HG02884 (cell line): Measurements from ENCODE around the gene ZNF536.
"Not testable (repeated sequence)": the region's sequence is repeated elsewhere in the genome, so short reads cannot be mapped to it uniquely, and the experiment has no call there.

Experiments used
- ATAC-seq: cut with Tn5 transposase; IDR thresholded peaks from one replicate; pipeline ENCODE4 v1.9.1; 2021; ENCODE audit warnings: mild to moderate bottlenecking, moderate library complexity; ENCODE audit not compliant: unreplicated experiment

The ZNF536 gene

DNA sequence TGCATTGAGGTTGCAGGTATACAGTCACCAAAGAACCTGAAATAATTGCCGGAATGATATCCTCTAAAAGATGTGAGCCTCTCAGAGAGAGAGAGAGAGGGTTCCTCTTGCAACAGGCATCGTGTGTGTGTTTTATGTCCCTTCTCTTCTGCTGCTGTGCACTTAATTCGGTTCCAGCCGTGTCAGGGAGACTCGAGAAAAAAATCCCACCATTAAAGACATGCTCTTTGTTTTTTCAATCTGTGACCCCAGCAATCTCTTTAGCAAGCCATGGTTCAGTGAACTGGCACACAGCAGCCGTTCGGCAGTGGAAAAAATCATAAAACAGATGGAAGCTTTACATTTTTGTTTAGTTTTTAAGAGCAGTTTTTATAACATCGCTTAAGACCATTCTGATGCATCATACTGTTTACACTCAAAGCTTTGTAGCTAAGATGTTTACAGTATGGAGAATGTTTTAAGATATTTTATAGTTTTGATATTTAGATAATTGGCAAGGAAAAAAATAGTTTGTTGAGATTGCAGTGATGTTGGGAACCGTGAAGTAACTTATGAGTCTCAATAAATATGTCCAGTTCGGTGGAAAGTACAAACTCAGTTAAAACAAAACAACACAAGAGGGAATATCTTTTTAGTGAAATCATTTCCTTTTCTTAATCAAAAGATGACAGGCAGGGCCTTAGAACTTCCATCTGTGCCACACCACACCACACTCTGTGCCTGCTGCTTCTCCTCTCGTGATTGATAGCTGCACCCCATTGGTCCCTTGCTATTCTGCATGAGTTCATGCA is 31.2 kb upstream of the ZNF536 start:
- ATAC-seq: no peak

DNA sequence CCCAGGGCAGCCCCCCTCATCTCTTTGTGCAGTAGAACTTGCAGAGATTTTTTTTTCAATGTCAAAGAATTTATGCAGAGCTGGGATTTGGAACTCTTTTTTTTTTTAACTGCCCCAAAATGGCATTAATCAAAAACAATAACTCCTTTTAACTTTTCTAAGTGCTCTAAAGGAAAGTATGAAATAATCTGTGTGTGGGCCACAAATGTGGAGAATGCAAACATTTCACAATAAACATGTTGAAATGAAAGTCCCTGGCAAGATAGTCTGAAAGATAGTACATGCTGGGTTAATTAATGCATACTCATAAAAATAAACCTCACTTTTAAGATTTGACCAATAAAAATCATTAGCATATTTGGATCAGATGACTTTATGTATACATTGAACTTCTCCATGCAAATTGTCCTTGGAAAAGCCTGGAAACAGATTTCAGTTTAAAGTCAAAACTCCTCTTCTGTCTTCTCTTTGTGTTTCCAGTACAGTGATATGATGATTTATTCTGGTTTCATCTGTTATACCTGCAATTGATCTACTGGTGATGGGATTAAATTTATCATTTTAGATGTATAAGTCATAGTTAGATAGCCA is 30.5 kb upstream of the ZNF536 start:
- no peak for ATAC-seq

DNA sequence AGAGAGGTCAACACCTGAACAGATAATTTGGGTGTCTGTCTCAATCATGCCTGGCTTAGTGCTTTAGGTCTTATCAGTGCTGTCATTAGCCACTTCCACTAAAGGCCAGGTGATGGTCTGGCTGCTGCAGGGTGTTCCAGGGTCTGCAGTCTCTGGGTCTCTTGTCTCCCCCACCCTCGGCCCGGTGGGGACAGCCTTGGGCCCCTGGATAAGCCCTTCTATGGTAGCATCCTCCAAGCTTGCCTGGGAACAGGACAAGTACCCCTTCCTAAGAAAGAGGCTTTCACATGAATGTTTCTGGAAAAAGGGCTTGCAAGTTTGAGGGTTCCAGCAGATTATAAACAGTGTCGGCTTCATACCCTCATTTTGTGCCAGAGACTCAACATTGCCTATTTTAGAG is 29.3 kb upstream of the ZNF536 start:
- ATAC-seq: no peak

DNA sequence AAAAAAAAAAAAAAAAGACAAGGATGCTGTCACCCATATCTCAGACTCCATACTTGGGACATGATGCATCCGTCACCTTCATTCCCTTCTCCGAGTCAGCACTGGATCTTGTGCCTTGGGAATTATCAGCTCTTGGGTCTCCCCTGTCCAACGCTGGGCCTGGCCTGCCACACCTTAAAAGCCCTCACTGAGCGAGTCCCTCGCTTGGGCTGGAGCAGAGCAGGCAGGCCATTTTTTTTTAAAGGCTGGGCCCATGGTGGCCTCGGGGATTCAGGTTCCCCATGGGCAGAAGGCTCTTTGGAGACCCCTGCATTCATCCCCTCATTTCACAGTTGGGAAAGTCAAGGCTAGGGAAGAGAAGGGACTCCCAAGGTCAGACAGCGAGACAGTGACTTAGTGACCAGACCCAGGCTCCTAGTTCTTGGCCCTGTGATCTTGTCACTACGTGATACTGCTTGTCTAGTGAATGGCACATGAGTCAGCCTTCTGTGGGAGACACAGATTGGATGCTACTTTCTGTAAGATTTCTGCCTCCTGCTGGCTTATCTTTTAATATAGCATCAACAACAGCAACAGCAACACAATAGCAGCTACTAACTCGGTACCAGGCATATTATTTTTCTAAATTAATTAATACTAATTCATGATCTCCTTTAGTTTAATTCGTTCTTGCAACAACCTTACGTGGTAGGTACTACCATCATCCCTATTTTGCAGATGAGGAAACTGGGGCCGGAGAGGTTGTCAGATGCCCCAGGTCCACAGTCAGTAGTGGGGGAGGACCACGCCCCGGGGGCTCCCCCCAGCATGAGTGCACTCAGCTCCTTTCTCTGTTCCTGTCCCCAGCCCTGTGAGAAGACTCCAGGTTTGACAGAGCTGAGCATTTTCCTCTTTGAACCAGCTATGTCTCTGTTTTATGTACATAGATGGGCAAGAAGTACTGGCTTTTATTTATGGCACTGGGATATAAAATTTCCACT is 27.4 kb upstream of the ZNF536 start:
- no peak for ATAC-seq

DNA sequence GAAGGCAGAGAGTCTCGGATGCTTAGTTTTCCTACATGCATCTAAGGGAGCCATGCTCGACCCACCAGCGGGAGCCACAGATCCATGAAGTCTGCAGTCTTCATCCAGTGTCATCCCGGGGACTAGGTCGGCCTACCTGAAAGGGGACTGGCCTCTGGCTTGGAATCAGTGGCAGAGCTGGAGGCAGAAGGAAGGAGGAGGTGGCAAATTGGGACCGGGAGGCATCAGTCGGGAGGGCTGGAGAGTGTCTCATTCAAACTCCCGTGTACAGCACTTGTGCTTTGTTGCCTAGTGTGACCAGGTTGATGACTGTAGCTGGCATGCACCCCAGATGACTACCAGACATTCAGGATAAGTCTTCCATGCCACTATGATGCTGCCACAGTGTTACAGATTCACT is 26.5 kb upstream of the ZNF536 start:
- no peak for ATAC-seq

DNA sequence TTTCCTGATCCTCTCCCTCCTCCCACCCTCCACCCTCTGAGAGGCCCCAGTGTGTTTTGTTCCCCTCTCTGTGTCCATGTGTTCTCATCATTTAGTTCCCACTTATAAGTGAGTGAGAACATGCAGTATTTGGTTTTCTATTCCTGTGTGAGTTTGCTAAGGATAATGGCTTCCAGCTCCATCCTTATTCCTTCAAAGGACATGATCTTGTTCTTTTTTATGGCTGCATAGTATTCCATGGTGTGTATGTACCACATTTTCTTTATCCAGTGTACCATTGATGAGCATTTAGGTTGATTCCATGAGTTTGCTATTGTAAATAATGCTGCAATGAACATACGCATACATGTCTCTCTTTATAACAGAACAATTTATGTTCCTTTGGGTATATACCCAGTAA is 25.7 kb upstream of the ZNF536 start:
- ATAC-seq: not testable (repeated sequence)

DNA sequence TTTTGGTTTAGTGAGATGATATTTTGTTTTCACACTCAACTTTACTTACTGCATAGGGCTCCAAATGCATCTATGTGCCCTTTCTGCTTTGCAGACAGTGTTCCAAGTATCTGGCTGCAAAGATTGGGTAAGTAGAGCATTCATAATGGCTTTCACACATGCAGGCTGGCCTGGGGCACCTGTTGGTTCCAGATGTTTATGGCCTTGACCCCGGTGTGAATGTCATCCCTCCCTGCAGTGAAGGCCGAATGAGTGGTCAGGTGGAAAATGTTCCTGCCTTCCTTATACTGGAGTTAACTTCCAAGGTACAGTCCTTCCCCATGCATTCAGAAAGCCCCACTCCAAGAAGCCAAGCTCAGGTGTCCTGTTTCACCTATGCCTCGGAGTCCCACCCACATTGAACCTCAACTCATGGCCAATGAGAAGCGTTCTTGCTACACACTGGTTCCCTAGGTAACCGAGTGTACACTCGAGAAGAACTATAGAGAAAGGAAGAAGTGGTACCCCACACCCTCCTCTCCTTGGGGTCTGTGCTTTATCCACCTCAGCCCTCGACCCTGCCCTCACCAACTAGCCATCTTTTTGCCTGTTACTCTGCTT is 23.0 kb upstream of the ZNF536 start:
- no peak for ATAC-seq

DNA sequence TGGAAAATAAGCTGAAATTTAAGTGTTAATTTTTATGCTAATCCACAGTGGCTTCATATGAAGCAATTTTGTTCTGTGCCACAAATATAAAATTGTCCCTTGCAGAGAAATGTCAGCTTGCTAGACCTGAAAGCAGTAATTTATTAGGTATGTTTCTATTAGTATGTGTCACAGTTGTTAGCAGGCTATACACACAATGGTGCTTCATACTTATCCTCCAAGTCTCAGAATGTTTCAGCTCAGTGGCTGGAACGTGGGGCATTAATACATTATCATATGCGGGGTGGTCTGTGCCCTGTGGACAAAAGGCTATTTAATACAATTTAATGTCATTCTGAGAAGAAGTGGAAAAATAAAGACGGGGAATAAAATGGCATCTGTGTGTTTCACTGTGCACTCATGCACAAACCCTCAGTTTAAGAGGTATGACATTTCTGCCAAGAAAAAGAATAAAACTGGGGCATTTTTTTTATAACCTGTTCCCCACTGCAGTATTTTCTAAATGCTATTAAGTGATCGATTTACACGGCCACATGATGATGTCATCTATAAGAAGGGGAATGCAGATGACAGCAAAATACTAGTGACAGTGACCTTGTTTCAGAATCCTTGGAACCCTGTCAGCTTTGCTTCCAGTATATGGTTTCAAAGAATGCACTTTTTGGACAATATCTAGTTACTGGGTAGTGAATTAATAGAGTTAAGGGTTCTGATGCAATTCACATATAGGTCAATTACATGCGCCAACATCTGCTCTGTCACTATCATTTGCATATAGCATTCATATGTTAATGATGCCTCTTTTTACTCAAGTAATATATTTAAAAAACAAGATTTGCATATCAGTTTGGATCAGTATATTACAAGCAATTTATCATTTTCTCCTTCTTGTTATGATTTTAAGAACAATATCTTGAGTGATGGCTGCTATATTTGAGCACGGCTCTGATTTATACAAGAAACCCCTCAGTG is 21.2 kb upstream of the ZNF536 start:
- ATAC-seq: no peak

DNA sequence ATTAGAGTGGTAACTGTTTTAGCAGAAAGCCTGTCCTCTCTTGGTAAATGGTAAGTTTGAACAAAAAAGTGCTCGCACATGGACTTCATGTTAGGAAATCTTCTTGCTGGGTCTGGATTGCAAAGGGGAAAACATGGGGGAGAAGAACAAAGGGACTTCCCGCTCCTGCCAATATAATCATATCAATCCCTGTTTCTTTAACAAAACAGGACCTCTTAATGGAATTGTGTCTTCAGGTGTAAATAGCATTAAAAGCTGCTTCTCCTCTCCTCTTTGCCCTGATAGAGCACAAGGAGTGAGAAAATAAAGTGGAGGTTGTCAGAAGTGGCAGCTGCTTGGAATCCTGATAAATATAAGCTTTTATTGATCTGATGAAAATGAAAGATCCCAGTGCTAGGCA is 20.4 kb upstream of the ZNF536 start:
- ATAC-seq: no peak

DNA sequence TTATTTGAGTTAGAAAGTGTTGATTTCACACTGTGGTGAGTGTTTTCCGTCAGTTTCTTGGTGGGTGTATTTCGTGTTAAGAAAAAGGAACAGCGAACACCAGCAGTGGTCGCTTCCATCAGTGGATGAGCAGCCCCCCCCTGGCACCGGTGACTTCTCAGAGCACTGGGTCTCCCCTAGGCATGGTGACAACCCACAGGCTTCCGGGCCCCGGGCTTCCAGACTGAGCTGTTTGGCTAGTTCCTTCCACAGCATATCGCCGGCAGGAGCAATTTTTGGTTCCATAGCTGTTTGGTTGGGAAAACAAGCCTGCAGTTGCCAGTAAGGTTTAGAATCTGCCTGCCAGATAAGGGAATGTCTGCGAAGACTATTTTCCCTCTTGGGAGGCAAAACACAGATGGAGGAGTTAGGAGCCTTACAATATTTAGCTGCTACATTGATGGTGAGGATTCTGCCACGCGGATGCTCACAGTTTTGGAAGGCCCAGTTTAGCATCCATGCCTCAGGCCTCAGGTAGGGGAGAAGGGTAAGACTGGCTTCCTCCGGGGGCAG is 18.7 kb upstream of the ZNF536 start:
- no peak for ATAC-seq

DNA sequence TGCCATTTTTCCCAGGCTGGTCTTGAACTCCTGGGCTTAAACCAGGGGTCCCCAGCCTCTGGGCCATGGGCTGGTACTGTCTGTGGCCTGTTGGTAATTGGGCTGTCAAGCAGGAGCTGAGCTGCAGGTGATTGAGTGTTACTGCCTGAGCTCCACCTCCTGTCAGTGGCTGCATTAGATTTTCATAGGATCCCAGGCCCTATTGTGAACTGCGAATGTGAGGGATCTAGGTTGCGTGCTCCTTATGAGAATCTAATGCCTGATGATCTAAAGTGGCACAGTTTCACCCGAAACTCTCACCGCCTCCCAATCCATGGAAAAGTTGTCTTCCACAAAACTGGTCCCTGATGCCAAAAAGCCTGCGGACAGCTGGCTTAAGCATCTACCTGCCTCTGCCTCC is 16.6 kb upstream of the ZNF536 start:
- no peak for ATAC-seq

DNA sequence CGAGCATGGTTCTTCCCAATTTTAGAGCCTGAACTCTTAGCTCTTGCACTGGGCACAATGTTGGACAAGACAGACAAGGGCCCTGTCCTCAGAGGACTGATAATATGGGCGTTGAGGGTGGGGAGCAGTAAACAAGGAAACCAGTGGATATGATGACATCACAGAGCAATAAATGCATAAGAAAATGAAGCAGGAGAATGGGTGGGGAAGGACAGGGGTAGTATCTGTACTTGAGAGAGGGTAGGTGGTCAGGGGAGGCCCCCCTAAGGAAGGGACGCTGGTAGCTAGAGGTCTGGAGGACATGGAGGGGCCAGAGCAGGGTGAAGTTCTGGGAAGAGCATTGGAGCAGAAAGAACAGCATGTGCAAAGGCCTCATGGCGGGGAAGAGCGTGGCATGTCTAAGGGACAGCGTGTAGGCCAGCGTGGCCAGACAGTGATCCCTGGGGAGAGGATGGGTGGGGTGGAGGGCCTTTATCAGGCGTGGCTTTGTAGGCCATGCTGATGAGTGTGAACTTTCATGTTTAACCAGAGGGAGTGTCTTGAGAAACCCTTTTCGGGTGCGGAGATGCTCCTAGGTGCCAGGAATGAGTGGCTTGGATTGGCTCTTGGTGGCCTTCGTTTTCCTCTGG is 15.1 kb upstream of the ZNF536 start:
- ATAC-seq: no peak

DNA sequence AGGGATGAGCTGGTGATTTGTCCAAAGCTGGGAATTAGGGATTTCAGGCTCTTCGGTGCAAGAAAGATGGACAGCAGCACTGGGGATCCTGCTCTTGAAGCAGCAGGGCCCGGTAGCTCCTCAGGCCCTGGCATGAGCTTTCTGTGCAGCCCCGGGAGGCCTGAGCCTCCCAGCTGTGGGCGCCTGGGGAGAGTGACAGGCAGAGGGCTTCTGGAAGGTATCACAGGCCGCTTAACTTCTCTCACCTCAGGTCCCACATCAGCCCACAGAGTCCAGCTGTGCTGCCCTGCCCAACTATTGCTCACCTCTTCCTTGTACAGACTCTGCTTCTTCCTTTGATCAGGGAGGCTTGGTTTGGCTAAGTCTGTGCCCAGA is 14.6 kb upstream of the ZNF536 start:
- no peak for ATAC-seq

DNA sequence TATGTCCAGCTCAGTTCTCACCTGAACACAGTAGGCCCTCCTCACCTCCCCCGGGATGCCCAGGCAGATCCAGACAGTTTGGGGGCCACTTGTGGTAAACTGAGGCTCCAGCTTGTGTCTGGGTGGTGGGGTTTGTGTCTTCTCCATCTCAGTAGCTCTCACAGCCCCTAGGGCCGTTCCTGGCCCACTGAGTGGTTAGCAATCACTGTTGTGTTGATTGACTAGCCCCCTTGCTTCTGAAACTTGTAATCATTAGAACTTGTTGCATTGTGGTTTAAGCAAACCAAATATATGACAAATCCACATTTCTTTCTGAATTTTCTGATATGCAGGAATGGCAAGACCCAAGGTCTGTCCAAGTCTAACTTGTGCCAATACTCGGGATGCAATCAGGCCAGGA is 13.9 kb upstream of the ZNF536 start:
- ATAC-seq: no peak

DNA sequence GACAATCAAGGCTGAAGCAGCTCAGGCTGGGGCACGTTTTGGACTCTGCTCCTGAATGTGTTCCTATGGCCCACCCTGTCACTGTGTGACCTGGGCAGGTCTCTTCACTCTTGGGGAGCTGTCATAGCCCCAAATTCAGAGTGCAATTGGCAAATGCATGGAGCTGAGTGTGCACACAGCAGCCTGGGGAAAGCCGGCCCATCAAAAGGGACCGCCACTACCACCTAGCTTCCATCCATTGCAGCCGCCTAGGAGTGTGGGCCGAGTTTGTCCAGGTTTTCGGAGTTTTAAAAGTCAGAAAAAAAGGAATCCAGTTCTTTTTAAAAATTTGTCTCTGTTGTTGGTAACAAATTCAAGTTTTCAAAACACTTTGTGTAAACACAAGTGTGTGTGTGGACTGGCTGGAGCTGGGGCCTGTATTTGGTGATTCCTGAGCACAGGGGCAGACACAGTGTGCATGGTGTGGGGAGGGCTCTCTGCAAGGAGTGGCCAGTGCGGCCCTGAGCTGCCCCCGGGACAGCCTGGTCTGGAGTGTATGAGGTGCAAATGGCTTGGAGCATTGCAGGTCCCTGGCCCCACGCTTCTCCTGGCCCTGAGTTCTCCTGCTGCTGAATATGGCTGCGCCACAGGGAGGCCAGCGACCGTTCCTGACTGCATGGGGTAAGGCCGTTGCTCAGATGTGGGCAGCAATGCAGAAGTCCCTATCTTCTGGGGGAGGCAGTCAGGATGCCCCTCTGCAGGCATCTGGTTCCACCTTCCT is 13.2 kb upstream of the ZNF536 start:
- ATAC-seq: no peak

DNA sequence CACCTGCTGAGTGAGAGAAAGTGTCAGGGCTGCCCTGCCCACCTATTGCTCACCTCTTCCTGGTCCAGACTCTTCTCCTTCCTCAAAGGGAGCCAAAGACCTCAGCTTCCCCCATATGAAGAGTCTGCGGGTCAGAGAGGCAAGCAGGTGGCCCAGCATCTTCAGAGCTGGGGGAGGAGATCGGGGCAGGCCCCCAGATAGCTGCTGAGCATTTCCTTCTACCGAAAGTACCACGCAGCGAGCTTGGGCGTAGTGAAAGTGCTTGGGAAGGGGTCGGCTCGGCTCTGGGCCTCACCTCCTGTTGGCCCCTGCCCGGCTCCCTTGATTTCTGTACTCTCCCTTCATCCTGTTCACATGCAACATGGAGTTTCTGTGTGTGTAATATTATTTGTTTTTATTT is 12.2 kb upstream of the ZNF536 start:
- ATAC-seq: no peak

DNA sequence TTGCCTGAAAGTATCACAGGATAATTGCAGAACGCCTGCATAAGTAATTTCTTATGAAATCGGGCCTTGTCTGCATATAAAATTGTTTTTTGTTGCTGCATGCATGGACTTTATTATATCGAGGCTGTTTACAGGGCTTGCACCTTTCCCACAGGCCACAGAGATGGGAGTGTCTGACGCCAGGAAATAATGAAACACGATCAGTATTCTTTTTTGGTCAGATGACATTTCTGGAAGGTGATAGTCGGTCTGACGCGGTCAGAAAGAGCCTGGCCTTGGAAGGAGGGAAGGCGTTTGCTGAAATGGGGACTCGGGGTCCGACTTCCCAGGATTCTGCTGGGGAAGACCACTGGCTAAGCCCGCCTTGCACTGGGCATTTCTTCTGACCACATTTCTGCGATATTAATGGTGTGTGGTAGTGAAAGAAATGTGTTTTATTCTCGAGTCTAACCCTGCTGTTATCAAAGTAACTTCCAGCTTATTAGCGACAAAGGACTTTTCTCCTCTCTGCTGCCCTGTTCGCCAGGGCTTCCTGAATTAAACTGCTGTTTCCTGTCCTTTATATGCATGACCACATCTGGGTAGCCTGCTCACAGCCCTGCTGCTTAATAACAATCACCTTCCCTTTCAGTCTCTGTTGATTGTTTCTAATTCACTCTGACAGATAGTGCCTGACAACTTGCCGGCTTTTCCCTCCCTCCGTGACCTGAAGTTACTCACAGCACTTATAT is 11.6 kb upstream of the ZNF536 start:
- no peak for ATAC-seq

DNA sequence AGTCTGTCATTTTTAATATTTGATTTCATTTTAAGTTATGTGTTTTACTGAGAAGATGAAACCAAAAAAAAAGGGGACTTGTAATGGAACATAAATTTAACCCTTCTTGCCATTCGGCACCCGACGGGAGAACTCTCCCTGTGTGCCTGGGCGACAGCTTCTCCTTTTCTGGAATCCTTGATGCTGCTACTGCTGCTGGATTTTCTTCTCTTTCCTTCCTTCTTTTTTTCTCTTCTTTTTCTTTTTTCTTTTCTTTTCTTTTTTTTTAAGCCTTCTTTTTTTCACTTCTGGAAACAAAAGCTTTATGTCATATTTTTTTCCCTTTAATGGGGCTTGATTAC is 11.1 kb upstream of the ZNF536 start:
- ATAC-seq: no peak
